Endothelial cell of umbilical vein (primary cell): ENCODE data around the gene DAPK3. TPM values are rescaled to one million over a fixed set of nuclear protein-coding genes. Genes with fewer than 3 reads are reported as not detected.

Experiments
- BruUV-seq: library from RNA; stranded (reverse); fragments of 400-500 nt; replicated peaks from 2 replicates; lab custom pipeline; 2021; lab: Mats Ljungman, UMichigan
- CTCF ChIA-PET: fragments of 300-600, 350-600 bp; sonication (Branson Sonifier 250); formaldehyde crosslinking; loops from one replicate; lab custom pipeline; 2021; ENCODE audit warnings: antibody characterized with exemption, inconsistent platforms; lab: Charles Lee
- POLR2A ChIA-PET: fragments of 300-600, 350-600 bp; sonication (Branson Sonifier 250); formaldehyde crosslinking; loops from one replicate; lab custom pipeline; 2021; ENCODE audit warnings: antibody characterized with exemption, inconsistent platforms; lab: Charles Lee
- DNase-seq: peaks from one replicate; pipeline ENCODE4 v3.0.0-alpha.2; 2011; ENCODE audit warnings: low read depth, low spot score
- FAIRE-seq: peaks from 2 replicates; lab custom pipeline; 2011; peaks lifted over from hg19 to GRCh38; lab: Jason Lieb, UNC
- H2AFZ ChIP-seq: 2 replicates; pipeline ENCODE4 v1.6.0; 2012; ENCODE audit warnings: low read depth, low read length, control low read depth, inconsistent platforms
- H3K27ac ChIP-seq: 2 replicates; pipeline ENCODE4 v1.5.1; 2011; ENCODE audit warnings: low read depth, mild to moderate bottlenecking, control low read depth, low read length, moderate library complexity; ENCODE audit not compliant: insufficient read depth
- H3K27me3 ChIP-seq, 2 experiments: 2 replicates each; pipeline versions ENCODE4 v1.6.0 to v1.6.1; 2011; ENCODE audit warnings: low read length in 2 of 2, mixed read lengths in 1 of 2; ENCODE audit not compliant: control insufficient read depth in 2 of 2, insufficient read depth in 2 of 2
- H3K36me3 ChIP-seq, 2 experiments: 2 replicates in 1 of 2; 3 replicates in 1 of 2; pipeline ENCODE4 v1.5.1; 2011; ENCODE audit warnings: low read length in 2 of 2, mild to moderate bottlenecking in 1 of 2, moderate library complexity in 1 of 2; ENCODE audit not compliant: control insufficient read depth in 2 of 2, insufficient read depth in 2 of 2; ENCODE audit errors: extremely low read depth in 1 of 2
- H3K4me1 ChIP-seq: 3 replicates; pipeline ENCODE4 v1.5.1; 2011; ENCODE audit warnings: mild to moderate bottlenecking, low read length; ENCODE audit not compliant: control insufficient read depth, insufficient read depth; ENCODE audit errors: extremely low read depth
- H3K4me2 ChIP-seq: 2 replicates; pipeline ENCODE4 v1.6.1; 2011; ENCODE audit warnings: low read length, control low read depth, mixed read lengths; ENCODE audit not compliant: insufficient read depth
- H3K4me3 ChIP-seq, 3 experiments: fragments of 200-600 bp in 1 of 3; sonication (generic), shearing (Covaris generic) in 1 of 3; replicated peaks in 1 of 3; 2 replicates each; pipeline ENCODE4 v1.5.1; 2011 to 2016; ENCODE audit warnings: control low read depth in 3 of 3, low read length in 3 of 3, mild to moderate bottlenecking in 2 of 3, inconsistent platforms in 1 of 3, low read depth in 1 of 3, moderate library complexity in 1 of 3; ENCODE audit not compliant: insufficient read depth in 1 of 3
- H3K79me2 ChIP-seq: 2 replicates; pipeline ENCODE4 v1.6.0; 2012; ENCODE audit warnings: low read length, inconsistent platforms; ENCODE audit not compliant: control insufficient read depth, insufficient read depth
- H3K9ac ChIP-seq: replicated peaks from 2 replicates; pipeline ENCODE3; 2011; ENCODE audit warnings: low read length, control low read depth; ENCODE audit not compliant: insufficient read depth; ENCODE audit errors: extremely low read depth
- H3K9me1 ChIP-seq: replicated peaks from 3 replicates; pipeline ENCODE4 v1.6.0; 2011; ENCODE audit warnings: mild to moderate bottlenecking, low read length; ENCODE audit not compliant: control insufficient read depth, insufficient read depth; ENCODE audit errors: extremely low read depth
- H3K9me3 ChIP-seq: replicated peaks from 2 replicates; pipeline ENCODE4 v1.5.1; 2012; ENCODE audit warnings: low read length, inconsistent platforms; ENCODE audit not compliant: control insufficient read depth, insufficient read depth
- H4K20me1 ChIP-seq: replicated peaks from 2 replicates; pipeline ENCODE3; 2011; ENCODE audit warnings: mild to moderate bottlenecking, low read length; ENCODE audit not compliant: control insufficient read depth, insufficient read depth; ENCODE audit errors: extremely low read depth
- EZH2 ChIP-seq: IDR thresholded peaks from 2 replicates; pipeline ENCODE4 v1.6.1; 2012; ENCODE audit warnings: borderline replicate concordance, low read depth, mild to moderate bottlenecking, moderate library complexity, low read length, inconsistent platforms; ENCODE audit not compliant: severe bottlenecking
- FOS ChIP-seq: IDR thresholded peaks from 2 replicates; pipeline ENCODE4 v1.6.1; 2011; ENCODE audit warnings: mild to moderate bottlenecking, low read length, moderate library complexity, borderline replicate concordance; ENCODE audit not compliant: insufficient read depth
- GATA2 ChIP-seq: IDR thresholded peaks from 2 replicates; pipeline ENCODE4 v1.7.0; 2011; ENCODE audit warnings: low read depth, mild to moderate bottlenecking, moderate library complexity, mixed read lengths, low read length; ENCODE audit not compliant: insufficient read length, insufficient read depth
- JUN ChIP-seq: IDR thresholded peaks from 2 replicates; pipeline ENCODE4 v1.6.1; 2011; ENCODE audit warnings: borderline replicate concordance, low read depth; ENCODE audit not compliant: insufficient read length, insufficient read depth
- MYC ChIP-seq: IDR thresholded peaks from one replicate; pipeline ENCODE4 v1.6.1; 2011; ENCODE audit warnings: mild to moderate bottlenecking, low read depth, low read length
- POLR2A ChIP-seq: IDR thresholded peaks from 2 replicates; pipeline ENCODE4 v1.6.1; 2012; ENCODE audit warnings: low read depth, mild to moderate bottlenecking, control low read depth, low read length
- POLR2AphosphoS5 ChIP-seq: IDR thresholded peaks from 2 replicates; pipeline ENCODE4 v1.6.1; 2012; ENCODE audit warnings: low read depth, mild to moderate bottlenecking, control low read depth, low read length, moderate library complexity; ENCODE audit not compliant: insufficient read depth
- dilution Hi-C: fragments of 300-500 bp; cut with MboI; formaldehyde crosslinking; loops from one replicate; pipeline ENCODE4 v1.15.0; 2019; ENCODE audit warnings: low sequenced_read_pairs; ENCODE audit not compliant: extremely low pct_ligation_motif_present
- intact Hi-C: fragments of 100-400 bp; cut with micrococcal nuclease; formaldehyde crosslinking; loops from one replicate; pipeline ENCODE4 v1.10.0; 2022
- polyA plus RNA-seq, 4 experiments: library from polyadenylated mRNA; depleted of rRNA in 3 of 4; stranded (reverse) in 3 of 4; unstranded in 1 of 4; fragments of >200 nt; gene quantifications; 2 replicates each; pipeline versions ENCODE4 v1.2.1 to v1.2.3, GENCODE V29; 2011 to 2012; ENCODE audit warnings: missing spikeins in 1 of 4
- total RNA-seq: library from RNA; stranded (reverse); gene quantifications from 2 replicates; pipeline ENCODE4 v1.2.3, GENCODE V29; 2021
- TF ChIP-seq, protein P1 (sequence below): IDR thresholded peaks from 2 replicates; pipeline ENCODE4 v1.6.1; 2011; ENCODE audit not compliant: insufficient read depth, insufficient read length
- TF ChIP-seq, protein P2 (sequence below), 2 donors: IDR thresholded peaks; 1 replicate in 1 of 2; 2 replicates in 1 of 2; pipeline ENCODE4 v1.5.1; 2011; ENCODE audit warnings: low read length in 2 of 2, mild to moderate bottlenecking in 2 of 2, moderate library complexity in 2 of 2, control low read depth in 1 of 2, inconsistent platforms in 1 of 2, low read depth in 1 of 2; ENCODE audit not compliant: insufficient read depth in 1 of 2; ENCODE audit errors: extremely low read depth in 1 of 2

The DAPK3 gene
- total and polyA plus RNA-seq, 2 donors (not counting 3 experiments of a cell fraction or from before 2014, with no cell fraction given): 157 to 175 TPM

DNA sequence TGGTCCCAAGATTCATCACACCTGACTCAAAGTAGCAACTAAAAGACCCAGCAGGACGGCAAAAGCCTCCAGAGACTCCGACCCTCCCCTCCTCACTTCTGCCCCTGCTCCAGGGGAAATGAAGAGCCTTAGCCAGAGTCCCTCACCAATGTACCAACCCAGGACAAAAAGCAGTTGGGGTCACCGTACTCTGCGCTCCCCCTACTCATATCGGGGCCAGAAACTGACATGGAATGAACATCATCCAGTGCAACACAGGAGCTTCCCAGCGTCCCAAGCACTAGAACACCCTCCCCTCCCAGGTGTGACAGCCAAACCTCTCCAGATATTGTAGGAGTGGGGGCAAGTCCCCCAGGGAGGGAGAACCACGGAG, 12.6 kb upstream of the DAPK3 start:
- H2AFZ ChIP-seq: no peak overlapping the region
- H3K4me2 ChIP-seq: peak overlapping the region; percentile 65
- H3K9me1 ChIP-seq: no peaks in the 10 kb centered on the region
- no peak overlapping the region for H3K27ac ChIP-seq
- H4K20me1 ChIP-seq: no peaks in the 10 kb centered on the region
- peaks cover 38 to 53% of the 10 kb centered on the region in 2 experiments for H3K36me3 ChIP-seq
- CTCF ChIA-PET: interaction anchor here (2.1 kb wide), 1 partner anchor 13 kb away, joined by 4 read pairs; the partner anchor contains the start of gene DAPK3
- POLR2A ChIA-PET: interaction anchor here (5.3 kb wide), 1 partner anchor 14 kb away, joined by 82 read pairs; the partner anchor contains the start of gene DAPK3
- dilution Hi-C loops (no loop called here), intact Hi-C loops (no loop called here)
- H3K9me3 ChIP-seq: no peaks in the 10 kb centered on the region
- peaks cover 31% of the 10 kb centered on the region for H3K4me1 ChIP-seq
- BruUV-seq: no TSS peak
- peaks cover 65% of the 10 kb centered on the region for H3K79me2 ChIP-seq
- TF ChIP-seq POLR2AphosphoS5 (no peak), MYC (no peak), EZH2 (no peak), POLR2A (no peak), JUN (no peak), GATA2 (no peak), FOS (no peak)
- TF ChIP-seq, protein P1, sequence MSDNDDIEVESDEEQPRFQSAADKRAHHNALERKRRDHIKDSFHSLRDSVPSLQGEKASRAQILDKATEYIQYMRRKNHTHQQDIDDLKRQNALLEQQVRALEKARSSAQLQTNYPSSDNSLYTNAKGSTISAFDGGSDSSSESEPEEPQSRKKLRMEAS: no peak
- TF ChIP-seq, protein P2, sequence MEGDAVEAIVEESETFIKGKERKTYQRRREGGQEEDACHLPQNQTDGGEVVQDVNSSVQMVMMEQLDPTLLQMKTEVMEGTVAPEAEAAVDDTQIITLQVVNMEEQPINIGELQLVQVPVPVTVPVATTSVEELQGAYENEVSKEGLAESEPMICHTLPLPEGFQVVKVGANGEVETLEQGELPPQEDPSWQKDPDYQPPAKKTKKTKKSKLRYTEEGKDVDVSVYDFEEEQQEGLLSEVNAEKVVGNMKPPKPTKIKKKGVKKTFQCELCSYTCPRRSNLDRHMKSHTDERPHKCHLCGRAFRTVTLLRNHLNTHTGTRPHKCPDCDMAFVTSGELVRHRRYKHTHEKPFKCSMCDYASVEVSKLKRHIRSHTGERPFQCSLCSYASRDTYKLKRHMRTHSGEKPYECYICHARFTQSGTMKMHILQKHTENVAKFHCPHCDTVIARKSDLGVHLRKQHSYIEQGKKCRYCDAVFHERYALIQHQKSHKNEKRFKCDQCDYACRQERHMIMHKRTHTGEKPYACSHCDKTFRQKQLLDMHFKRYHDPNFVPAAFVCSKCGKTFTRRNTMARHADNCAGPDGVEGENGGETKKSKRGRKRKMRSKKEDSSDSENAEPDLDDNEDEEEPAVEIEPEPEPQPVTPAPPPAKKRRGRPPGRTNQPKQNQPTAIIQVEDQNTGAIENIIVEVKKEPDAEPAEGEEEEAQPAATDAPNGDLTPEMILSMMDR (IDR thresholded peaks at IDR 0.05; ENCODE audit: extremely low read depth in 1 of 2, insufficient read depth in 1 of 2, low read depth in 1 of 2, low read length in 2 of 2): no peak
- FAIRE-seq (no peak), DNase-seq (peak; percentile 4)
- no peaks in the 10 kb centered on the region for H3K27me3 ChIP-seq
- peak overlapping the region; percentile 99 for H3K9ac ChIP-seq
- H3K4me3 ChIP-seq: peak overlapping the region in 2 of 3 experiments; percentile 63 to 98
